A549 (cell line): ENCODE results near the gene RPL27A.

Experiments used
- BHLHE40 ChIP-seq: IDR thresholded peaks from 2 replicates; pipeline ENCODE4 v1.6.1; 2012; ENCODE audit warnings: low read depth, low read length, inconsistent platforms
- CEBPB ChIP-seq, 2 experiments: fragments of >200 bp in 1 of 2; sonication (Bioruptor Twin) in 1 of 2; formaldehyde crosslinking in 1 of 2; IDR thresholded peaks; 2 replicates each; pipeline ENCODE4 v1.6.1; 2012 to 2016
- CTCF ChIP-seq: fragments of >200 bp; sonication (Bioruptor Twin); formaldehyde crosslinking; IDR thresholded peaks from 3 replicates; pipeline ENCODE4 v1.5.1; 2016
- HES2 ChIP-seq: fragments of >200 bp; sonication (Bioruptor Twin); formaldehyde crosslinking; IDR thresholded peaks from 2 replicates; pipeline ENCODE4 v1.6.1; 2016
- MYC ChIP-seq: IDR thresholded peaks from 2 replicates; pipeline ENCODE4 v1.6.1; 2012; ENCODE audit warnings: mild to moderate bottlenecking, inconsistent platforms, low read length, improper control_type of control experiment, borderline replicate concordance
- POLR2A ChIP-seq: IDR thresholded peaks from 2 replicates; pipeline ENCODE4 v1.6.1; 2012; ENCODE audit warnings: mild to moderate bottlenecking, low read length

GRCh38 chr11:8688414-8689362, 6.1 kb downstream of the RPL27A start:
- TF ChIP-seq CTCF (0 out of 3 replicates have a peak, but pooled peaks have one; percentile 23), HES2 (no peak), MYC (no peak), POLR2A (peak; percentile 83), CEBPB (IDR thresholded peaks at IDR 0.05) (0 out of 4 replicates have a peak, but pooled peaks of 1 of the 2 experiments have one; percentile 7), BHLHE40 (no peak)
